ENCODE results near the gene PTOV1.

PTOV1 gene

GRCh38 chr19:49878744-49879070, 27.7 kb downstream of the PTOV1 start:
- no peaks in the 10 kb centered on the region for H3K27me3 ChIP-seq (replicated peaks; ENCODE audit: control insufficient read depth, insufficient read depth, low read length)
- peak overlapping the region; percentile 98 for H3K4me3 ChIP-seq (replicated peaks; ENCODE audit: low read depth, low read length)
- DNase-seq (ENCODE audit: extremely low read depth, insufficient read length): no peak
- no peak for TF ChIP-seq CTCF (IDR thresholded peaks at IDR 0.05; ENCODE audit: insufficient read depth, low read length, poor library complexity, severe bottlenecking)
- H3K36me3 ChIP-seq (ENCODE audit: control insufficient read depth, insufficient read depth, low read length): peaks cover 34% of the 10 kb centered on the region

GRCh38 chr19:49879243-49879963, 28.4 kb downstream of the PTOV1 start:
- Histone ChIP-seq H3K27me3 (replicated peaks; ENCODE audit: control insufficient read depth, insufficient read depth, low read length) (no peaks in the 10 kb centered on the region), H3K4me3 (replicated peaks; ENCODE audit: low read depth, low read length) (no peak overlapping the region), H3K36me3 (ENCODE audit: control insufficient read depth, insufficient read depth, low read length) (peaks cover 36% of the 10 kb centered on the region)
- no peak for DNase-seq (ENCODE audit: extremely low read depth, insufficient read length)
- TF ChIP-seq CTCF (IDR thresholded peaks at IDR 0.05; ENCODE audit: insufficient read depth, low read length, poor library complexity, severe bottlenecking): no peak

GRCh38 chr19:49880162-49880869, 29.4 kb downstream of the PTOV1 start:
- TF ChIP-seq CTCF (IDR thresholded peaks at IDR 0.05; ENCODE audit: insufficient read depth, low read length, poor library complexity, severe bottlenecking): no peak
- Histone ChIP-seq H3K36me3 (ENCODE audit: control insufficient read depth, insufficient read depth, low read length) (peaks cover 37% of the 10 kb centered on the region), H3K27me3 (replicated peaks; ENCODE audit: control insufficient read depth, insufficient read depth, low read length) (no peaks in the 10 kb centered on the region)

GRCh38 chr19:49881186-49881585, 30.2 kb downstream of the PTOV1 start:
- Histone ChIP-seq H3K4me3 (replicated peaks; ENCODE audit: low read depth, low read length) (no peak overlapping the region), H3K36me3 (ENCODE audit: control insufficient read depth, insufficient read depth, low read length) (peaks cover 37% of the 10 kb centered on the region), H3K27me3 (replicated peaks; ENCODE audit: control insufficient read depth, insufficient read depth, low read length) (no peaks in the 10 kb centered on the region)
- no peak for DNase-seq (ENCODE audit: extremely low read depth, insufficient read length)
- no peak for TF ChIP-seq CTCF (IDR thresholded peaks at IDR 0.05; ENCODE audit: insufficient read depth, low read length, poor library complexity, severe bottlenecking)

More at GRCh38 chr19:49880162-49880869, 29.4 kb downstream of the PTOV1 start:
- no peak for DNase-seq (ENCODE audit: extremely low read depth, insufficient read length)
- no peak overlapping the region for H3K4me3 ChIP-seq (replicated peaks; ENCODE audit: low read depth, low read length)

GRCh38 chr19:49881672-49882394, 30.9 kb downstream of the PTOV1 start:
- no peak overlapping the region for H3K4me3 ChIP-seq (replicated peaks; ENCODE audit: low read depth, low read length)
- no peak for TF ChIP-seq CTCF (IDR thresholded peaks at IDR 0.05; ENCODE audit: insufficient read depth, low read length, poor library complexity, severe bottlenecking)
- peaks cover 37% of the 10 kb centered on the region for H3K36me3 ChIP-seq (ENCODE audit: control insufficient read depth, insufficient read depth, low read length)
- H3K27me3 ChIP-seq (replicated peaks; ENCODE audit: control insufficient read depth, insufficient read depth, low read length): no peaks in the 10 kb centered on the region
- no peak for DNase-seq (ENCODE audit: extremely low read depth, insufficient read length)
